Measurements from ENCODE around the gene ZNF524.

ZNF524 gene

DNA sequence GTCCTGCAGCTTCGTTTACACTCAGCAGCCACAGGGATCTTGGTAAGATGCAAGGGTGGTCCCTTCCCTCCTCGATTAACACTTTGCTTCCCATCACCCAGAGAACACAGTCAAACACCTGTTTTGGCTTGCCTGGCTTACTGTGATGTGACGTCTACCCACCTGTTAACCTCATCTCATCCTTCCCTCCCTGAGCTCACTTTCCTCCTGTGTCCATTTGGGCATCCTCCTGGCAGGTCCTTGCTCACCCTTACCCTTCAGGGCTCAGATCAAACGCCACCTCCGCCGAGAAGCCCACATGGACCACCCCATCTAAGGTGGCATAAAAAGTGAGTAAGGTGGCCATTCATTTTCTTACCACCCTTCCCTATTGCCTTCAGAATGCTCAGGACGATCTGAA, 10.0 kb upstream of the ZNF524 start:
- no peak for DNase-seq (ENCODE audit: low read depth)
- TF ChIP-seq, protein P1, sequence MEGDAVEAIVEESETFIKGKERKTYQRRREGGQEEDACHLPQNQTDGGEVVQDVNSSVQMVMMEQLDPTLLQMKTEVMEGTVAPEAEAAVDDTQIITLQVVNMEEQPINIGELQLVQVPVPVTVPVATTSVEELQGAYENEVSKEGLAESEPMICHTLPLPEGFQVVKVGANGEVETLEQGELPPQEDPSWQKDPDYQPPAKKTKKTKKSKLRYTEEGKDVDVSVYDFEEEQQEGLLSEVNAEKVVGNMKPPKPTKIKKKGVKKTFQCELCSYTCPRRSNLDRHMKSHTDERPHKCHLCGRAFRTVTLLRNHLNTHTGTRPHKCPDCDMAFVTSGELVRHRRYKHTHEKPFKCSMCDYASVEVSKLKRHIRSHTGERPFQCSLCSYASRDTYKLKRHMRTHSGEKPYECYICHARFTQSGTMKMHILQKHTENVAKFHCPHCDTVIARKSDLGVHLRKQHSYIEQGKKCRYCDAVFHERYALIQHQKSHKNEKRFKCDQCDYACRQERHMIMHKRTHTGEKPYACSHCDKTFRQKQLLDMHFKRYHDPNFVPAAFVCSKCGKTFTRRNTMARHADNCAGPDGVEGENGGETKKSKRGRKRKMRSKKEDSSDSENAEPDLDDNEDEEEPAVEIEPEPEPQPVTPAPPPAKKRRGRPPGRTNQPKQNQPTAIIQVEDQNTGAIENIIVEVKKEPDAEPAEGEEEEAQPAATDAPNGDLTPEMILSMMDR (IDR thresholded peaks at IDR 0.05; ENCODE audit: control insufficient read depth, insufficient read depth, low read depth, low read length, missing control alignments), result no peak

DNA sequence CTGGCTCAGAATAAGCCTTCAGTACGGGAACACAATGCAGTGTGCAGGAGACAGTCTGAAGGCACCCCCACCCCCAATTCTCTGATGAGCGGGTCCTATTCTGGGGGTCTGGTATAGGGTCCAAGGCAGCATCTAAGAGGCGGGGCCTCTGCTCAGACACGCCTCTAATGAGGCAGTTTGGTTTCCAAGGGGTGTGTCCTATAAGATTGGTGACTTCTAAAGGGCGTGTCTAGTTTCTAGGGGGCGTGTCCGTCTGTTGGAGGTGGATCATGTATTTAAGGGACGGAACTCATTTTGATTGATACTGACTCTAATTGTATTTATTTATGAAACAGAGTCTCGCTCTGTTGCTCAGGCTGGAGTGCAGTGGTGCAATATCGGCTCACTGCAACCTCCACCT, 9.5 kb upstream of the ZNF524 start:
- TF ChIP-seq, protein P1 (IDR thresholded peaks at IDR 0.05; ENCODE audit: control insufficient read depth, insufficient read depth, low read depth, low read length, missing control alignments), result no peak
- no peak overlapping the region for H3K4me3 ChIP-seq (ENCODE audit: control insufficient read depth, low read depth, low read length)
- no peak for DNase-seq (ENCODE audit: low read depth)

More for the DNA sequence above, 10.0 kb upstream of the ZNF524 start:
- no peak overlapping the region for H3K4me3 ChIP-seq (ENCODE audit: control insufficient read depth, low read depth, low read length)

DNA sequence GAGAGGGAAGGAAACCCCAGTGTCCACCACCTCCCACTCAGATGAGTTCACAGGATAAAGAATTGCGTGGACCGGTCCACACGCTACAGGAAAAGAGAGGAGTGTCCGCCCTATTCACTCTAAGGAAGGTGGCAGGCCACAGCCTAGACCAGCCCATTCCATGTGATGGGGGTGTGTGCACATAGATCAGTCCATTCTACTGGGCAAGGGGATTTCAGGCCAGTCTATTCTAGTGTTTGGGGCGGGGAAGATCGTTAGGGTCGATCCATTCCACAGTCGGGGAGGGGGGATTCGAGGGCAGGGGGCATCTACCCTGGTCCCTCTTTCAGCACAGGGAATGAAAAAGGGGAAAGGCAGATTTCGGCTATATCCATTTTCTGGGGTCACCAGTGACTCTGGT, 8.5 kb upstream of the ZNF524 start:
- TF ChIP-seq, protein P1 (IDR thresholded peaks at IDR 0.05; ENCODE audit: control insufficient read depth, insufficient read depth, low read depth, low read length, missing control alignments), result no peak
- H3K4me3 ChIP-seq (ENCODE audit: control insufficient read depth, low read depth, low read length), result no peak overlapping the region
- no peak for DNase-seq (ENCODE audit: low read depth)

DNA sequence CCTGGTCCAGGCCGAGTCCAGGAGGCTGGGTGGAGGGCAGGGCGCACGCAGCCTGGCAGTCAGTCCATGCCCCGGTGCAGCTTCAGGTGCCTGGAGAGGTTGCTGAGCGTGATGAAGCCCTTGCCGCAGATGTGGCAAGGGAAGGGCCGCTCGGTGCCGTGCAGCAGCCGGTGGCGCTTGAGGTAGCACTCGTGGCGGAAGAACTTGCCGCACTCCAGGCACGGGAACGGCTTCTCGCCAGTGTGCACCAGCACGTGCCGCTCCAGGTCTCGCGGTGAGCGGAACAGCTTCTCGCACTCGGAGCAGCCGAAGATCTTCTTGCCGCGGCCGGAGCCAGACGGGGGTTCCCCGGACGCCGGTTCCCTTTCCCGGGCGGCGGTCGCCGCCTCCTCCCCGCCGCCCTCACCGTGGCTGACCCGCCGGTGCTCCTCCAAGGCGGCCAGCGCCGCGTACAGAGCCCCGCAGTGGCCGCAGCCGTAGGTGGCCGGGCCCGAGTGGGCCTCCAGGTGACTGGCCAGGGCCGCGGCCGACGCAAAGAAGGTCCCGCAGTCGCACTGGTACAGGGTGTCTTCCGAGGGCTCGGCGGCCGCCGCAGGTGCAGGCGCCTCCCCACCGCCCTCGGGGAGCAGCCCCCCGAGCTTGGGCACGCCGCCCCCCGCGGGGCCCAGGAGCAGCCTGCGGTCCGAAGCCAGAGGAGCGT, 7.5 kb upstream of the ZNF524 start:
- H3K4me3 ChIP-seq (ENCODE audit: control insufficient read depth, low read depth, low read length), result no peak overlapping the region
- no peak for DNase-seq (ENCODE audit: low read depth)
- TF ChIP-seq, protein P1 (IDR thresholded peaks at IDR 0.05; ENCODE audit: control insufficient read depth, insufficient read depth, low read depth, low read length, missing control alignments), result no peak

DNA sequence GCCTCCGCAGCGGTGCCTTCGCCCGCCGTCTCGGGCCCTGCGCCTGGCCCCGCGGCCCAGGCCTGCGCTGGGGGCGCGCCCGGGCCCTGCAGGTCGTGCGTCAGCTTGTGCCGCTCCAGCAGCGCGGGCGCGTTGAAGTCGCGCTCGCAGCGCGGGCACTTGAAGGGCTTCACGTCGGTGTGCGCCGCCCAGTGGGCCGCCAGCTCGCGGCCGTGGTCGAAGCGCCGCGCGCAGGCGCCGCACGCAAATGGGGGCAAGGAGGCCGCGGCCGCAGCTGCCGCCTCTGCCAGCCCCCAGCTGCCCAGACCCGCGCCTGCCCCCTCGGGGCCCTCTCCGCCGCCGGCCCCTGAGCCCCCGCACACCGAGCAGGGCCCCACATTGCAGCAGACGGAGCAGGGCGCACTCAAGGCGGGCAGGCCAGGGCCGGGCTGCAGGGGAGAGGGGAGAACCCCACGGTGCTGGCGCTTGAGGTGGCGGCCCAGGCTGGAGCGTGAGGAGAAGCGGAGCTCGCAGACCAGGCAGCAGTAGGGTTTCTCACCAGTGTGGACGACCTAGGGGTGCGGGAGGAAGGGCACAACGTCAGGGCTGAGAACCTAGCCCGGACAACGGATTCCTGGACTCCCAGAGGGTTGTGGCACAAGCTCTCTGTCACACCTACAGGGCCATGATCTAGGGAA, 6.9 kb upstream of the ZNF524 start:
- TF ChIP-seq, protein P1 (IDR thresholded peaks at IDR 0.05; ENCODE audit: control insufficient read depth, insufficient read depth, low read depth, low read length, missing control alignments), result no peak
- no peak for DNase-seq (ENCODE audit: low read depth)
- no peak overlapping the region for H3K4me3 ChIP-seq (ENCODE audit: control insufficient read depth, low read depth, low read length)

GRCh38 chr19:55594996-55595545, 5.0 kb upstream of the ZNF524 start:
- DNase-seq (ENCODE audit: low read depth), result no peak
- no peak overlapping the region for H3K4me3 ChIP-seq (ENCODE audit: control insufficient read depth, low read depth, low read length)
- TF ChIP-seq, protein P1 (IDR thresholded peaks at IDR 0.05; ENCODE audit: control insufficient read depth, insufficient read depth, low read depth, low read length, missing control alignments), result no peak

Measured in AG09309 (cell line).